Fibroblast of lung (primary cell): Measurements from ENCODE around the gene PLXNA2.

Experiments
- EZH2 ChIP-seq: IDR thresholded peaks from 2 replicates; pipeline ENCODE4 v1.5.1; 2012; ENCODE audit warnings: low read length, control low read depth, mild to moderate bottlenecking; ENCODE audit errors: missing control alignments
- TF ChIP-seq, protein P1 (sequence below), 2 donors: IDR thresholded peaks in 1 of 2; conservative IDR thresholded peaks in 1 of 2; 1 replicate in 1 of 2; 2 replicates in 1 of 2; pipeline ENCODE4 v1.5.1; 2011 to 2012; ENCODE audit warnings: low read length in 2 of 2, control low read depth in 1 of 2, inconsistent platforms in 1 of 2, low read depth in 1 of 2, mild to moderate bottlenecking in 1 of 2

DNA sequence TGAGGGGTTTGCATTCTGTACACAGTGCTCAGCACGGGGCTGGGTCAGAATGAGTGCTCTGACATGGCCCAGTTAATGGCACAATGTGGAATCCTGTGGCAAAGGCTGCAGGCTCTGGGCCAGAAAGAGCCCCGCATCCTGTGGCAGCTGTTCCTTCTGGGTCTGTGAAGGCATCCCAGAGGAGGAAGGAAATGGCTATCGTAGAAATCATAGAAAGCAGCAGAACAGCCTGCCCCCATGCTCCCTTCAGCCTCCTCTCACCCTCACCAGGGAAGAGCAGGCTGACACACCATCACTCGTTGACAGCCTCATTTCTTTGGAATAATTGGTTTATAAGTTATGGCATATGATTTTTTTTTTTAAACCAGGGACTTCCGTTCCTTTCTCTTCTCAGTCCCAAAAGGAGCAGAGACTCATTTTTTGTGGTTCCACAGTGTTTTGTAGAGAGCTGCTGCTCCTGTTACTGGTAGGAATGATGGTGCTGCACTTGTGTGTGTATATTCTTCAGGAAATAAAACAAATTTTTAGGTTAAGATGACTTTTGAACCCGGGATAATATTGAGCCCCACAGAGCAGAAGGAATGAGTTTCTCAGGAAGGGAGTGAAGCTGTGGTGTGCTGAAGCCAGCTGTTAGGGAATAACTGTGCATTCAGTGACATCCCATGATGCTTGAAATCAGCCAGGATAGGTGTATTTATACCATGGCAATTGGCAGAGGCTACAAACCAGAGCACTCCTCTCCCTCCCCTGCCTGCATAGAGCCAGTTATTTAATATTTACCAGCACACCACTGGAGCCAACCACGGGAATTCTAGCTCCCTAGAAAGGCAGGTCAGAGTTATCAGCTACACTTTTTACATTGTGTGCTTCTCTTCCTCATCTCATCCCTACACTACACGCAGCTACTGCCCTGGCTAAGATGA is 32.0 kb downstream of the PLXNA2 start:
- TF ChIP-seq, protein P1, sequence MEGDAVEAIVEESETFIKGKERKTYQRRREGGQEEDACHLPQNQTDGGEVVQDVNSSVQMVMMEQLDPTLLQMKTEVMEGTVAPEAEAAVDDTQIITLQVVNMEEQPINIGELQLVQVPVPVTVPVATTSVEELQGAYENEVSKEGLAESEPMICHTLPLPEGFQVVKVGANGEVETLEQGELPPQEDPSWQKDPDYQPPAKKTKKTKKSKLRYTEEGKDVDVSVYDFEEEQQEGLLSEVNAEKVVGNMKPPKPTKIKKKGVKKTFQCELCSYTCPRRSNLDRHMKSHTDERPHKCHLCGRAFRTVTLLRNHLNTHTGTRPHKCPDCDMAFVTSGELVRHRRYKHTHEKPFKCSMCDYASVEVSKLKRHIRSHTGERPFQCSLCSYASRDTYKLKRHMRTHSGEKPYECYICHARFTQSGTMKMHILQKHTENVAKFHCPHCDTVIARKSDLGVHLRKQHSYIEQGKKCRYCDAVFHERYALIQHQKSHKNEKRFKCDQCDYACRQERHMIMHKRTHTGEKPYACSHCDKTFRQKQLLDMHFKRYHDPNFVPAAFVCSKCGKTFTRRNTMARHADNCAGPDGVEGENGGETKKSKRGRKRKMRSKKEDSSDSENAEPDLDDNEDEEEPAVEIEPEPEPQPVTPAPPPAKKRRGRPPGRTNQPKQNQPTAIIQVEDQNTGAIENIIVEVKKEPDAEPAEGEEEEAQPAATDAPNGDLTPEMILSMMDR (conservative IDR thresholded peaks at IDR 0.05 in 1 of 2, IDR thresholded peaks at IDR 0.05 in 1 of 2; ENCODE audit: low read depth in 1 of 2, low read length in 2 of 2), result peak in 1 of 2 donors; percentile 8
- TF ChIP-seq EZH2, result no peak
